ENCODE measurements around the gene RUFY1.

DNA sequence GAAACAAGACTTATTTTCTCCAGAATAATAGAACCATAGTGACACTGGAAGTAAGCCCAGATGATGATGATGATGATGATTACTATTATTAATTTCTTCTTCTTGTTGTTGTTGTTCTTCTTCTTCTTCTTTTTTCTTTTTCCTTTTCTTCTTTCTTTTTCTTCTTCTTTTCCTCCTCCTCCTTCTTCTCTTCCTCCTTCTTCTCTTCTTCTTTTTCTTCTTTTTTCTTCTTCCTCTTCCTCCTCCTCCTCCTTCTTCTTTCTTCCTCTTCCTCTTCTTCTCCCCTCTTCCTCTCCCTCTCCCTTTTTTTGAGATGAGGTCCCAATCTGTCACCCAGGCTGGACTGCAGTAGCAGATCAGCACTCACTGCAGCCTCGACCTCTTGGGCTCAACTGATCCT, 40.5 kb upstream of the RUFY1 start:
- TF ChIP-seq, protein P1, sequence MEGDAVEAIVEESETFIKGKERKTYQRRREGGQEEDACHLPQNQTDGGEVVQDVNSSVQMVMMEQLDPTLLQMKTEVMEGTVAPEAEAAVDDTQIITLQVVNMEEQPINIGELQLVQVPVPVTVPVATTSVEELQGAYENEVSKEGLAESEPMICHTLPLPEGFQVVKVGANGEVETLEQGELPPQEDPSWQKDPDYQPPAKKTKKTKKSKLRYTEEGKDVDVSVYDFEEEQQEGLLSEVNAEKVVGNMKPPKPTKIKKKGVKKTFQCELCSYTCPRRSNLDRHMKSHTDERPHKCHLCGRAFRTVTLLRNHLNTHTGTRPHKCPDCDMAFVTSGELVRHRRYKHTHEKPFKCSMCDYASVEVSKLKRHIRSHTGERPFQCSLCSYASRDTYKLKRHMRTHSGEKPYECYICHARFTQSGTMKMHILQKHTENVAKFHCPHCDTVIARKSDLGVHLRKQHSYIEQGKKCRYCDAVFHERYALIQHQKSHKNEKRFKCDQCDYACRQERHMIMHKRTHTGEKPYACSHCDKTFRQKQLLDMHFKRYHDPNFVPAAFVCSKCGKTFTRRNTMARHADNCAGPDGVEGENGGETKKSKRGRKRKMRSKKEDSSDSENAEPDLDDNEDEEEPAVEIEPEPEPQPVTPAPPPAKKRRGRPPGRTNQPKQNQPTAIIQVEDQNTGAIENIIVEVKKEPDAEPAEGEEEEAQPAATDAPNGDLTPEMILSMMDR (IDR thresholded peaks at IDR 0.05), result no peak
- TF ChIP-seq POLR2A (IDR thresholded peaks at IDR 0.05), result no peak
